Astrocyte of the spinal cord (primary cell): ENCODE results near the gene STK17B.

ENCODE experiments used
- DNase-seq: peaks from one replicate; pipeline ENCODE4 v3.0.0; 2011; ENCODE audit warnings: low read depth, low spot score
- H3K4me3 ChIP-seq: 2 replicates; pipeline ENCODE4 v1.5.1; 2011; ENCODE audit warnings: low read depth, mild to moderate bottlenecking, low read length, moderate library complexity
- in situ Hi-C: cut with HindIII; loops from 2 replicates; pipeline ENCODE4 v1.10.0; 2017; ENCODE audit warnings: low sequenced_read_pairs
- TF ChIP-seq, protein P1 (sequence below): IDR thresholded peaks from 2 replicates; pipeline ENCODE4 v1.5.1; 2012; ENCODE audit warnings: low read depth, mild to moderate bottlenecking, low read length, inconsistent platforms

STK17B gene

DNA sequence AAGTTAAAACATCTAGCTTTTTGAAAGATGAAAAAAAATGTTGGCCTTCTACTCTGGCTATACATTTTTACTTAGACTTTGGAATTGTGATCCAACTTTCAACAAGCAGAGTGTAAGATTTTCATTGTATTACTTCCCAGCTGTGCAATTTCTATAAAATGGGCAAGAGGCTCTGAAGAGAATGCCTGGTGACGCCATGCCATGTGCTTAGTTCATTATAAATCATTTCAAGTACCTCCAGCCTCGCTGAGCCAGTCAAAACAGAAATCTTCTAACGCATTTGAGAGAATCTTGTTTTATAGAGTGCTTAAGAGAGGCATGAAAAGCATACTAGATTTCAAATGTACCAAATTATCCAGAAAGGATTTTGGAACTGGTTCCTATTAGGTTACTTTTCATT lies 10.1 kb upstream of the STK17B start:
- no peak for DNase-seq
- in situ Hi-C loops: no loop called here
- H3K4me3 ChIP-seq: no peak overlapping the region
- TF ChIP-seq, protein P1, sequence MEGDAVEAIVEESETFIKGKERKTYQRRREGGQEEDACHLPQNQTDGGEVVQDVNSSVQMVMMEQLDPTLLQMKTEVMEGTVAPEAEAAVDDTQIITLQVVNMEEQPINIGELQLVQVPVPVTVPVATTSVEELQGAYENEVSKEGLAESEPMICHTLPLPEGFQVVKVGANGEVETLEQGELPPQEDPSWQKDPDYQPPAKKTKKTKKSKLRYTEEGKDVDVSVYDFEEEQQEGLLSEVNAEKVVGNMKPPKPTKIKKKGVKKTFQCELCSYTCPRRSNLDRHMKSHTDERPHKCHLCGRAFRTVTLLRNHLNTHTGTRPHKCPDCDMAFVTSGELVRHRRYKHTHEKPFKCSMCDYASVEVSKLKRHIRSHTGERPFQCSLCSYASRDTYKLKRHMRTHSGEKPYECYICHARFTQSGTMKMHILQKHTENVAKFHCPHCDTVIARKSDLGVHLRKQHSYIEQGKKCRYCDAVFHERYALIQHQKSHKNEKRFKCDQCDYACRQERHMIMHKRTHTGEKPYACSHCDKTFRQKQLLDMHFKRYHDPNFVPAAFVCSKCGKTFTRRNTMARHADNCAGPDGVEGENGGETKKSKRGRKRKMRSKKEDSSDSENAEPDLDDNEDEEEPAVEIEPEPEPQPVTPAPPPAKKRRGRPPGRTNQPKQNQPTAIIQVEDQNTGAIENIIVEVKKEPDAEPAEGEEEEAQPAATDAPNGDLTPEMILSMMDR: no peak

DNA sequence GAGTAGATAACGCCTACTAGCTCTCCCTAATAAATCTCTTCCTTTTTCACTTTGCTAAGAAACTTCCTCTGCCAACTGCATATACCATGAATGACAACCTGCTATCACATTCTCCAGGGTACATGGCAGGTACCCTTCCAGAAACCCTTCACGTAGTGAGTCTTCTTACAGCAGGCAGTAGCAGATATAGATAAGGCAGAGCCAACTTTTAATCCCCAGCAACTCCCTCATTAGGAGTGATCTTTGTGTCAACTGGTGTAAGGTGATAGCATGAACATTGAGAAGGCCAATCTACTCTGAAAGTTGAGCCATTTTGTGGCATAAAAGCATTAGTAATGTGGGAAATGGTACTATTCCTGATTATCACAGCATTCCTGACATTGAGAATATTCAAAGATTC lies 5.7 kb upstream of the STK17B start:
- in situ Hi-C loops: no loop called here
- no peak overlapping the region for H3K4me3 ChIP-seq
- DNase-seq: no peak
- TF ChIP-seq, protein P1: no peak

- TF ChIP-seq, protein P1: no peak
- DNase-seq: no peak
- no peak overlapping the region for H3K4me3 ChIP-seq
- in situ Hi-C loops: no loop called here
Observed at GRCh38 chr2:196176142-196176738, 4.9 kb upstream of the STK17B start.

DNA sequence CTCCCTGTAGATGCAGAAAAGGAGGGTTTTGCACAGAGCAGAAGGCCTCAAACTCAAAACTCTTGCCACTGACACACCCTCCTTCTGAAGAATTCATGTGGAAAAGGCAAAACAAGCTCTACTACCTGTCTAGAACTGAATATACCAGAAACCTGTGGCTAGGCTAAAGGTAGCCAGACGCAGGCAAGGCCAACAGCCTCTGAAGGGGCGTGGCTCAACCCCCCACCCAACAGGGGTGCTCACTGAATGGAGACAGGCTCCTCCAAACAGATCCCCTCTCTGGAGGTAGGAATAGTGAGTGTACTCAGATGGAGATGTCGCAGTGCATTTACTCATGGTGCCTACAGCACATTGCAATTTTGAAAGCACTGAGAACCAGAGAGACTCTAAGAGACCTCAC lies 3.0 kb upstream of the STK17B start:
- in situ Hi-C loops: no loop called here
- DNase-seq: no peak

DNA sequence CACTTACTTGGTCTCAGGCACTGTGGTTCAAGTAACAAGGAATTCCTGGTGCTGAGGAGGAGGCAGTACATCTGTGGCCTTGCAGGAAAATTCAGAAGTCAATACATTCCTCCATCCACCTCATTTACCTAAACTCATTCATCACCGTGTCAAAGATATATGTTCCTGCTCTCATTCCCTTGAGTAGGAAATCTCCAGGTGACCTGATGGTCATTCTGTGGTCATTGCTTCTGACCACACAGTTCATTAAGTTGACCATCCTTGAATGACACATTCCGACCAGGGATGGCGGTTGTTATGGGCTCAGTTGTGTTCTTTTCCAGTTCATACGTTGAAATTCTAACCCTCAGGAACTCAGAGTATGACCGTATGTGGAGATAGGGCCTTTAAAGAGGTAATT lies 2.1 kb upstream of the STK17B start:
- peak; percentile 38 for DNase-seq
- TF ChIP-seq, protein P1: no peak
- H3K4me3 ChIP-seq: no peak overlapping the region
- in situ Hi-C loops: no loop called here

More for the DNA sequence above, 3.0 kb upstream of the STK17B start:
- TF ChIP-seq, protein P1: no peak
- H3K4me3 ChIP-seq: no peak overlapping the region

DNA sequence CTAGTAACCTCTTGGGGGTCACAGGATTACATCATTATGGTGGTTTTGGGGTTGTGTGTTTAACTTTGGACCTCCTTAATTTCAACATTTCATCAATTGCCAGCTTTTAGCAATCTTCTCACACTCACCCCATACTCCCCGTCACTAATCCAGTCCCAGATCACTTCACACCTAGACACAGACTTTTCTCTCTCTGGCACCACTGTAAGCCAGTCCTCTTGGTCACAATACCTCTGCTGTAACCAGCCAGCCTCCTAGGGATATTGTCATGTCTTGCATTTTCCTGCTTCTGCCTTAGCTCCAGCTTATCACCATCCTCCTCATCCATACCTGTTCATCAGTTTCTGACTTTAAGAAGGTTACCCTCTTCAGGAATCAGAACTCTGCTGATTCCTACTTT lies 1.6 kb upstream of the STK17B start:
- no peak for DNase-seq
- no peak overlapping the region for H3K4me3 ChIP-seq
- TF ChIP-seq, protein P1: no peak
- in situ Hi-C loops: no loop called here
